Measurements from ENCODE around the gene OSBPL10. TPM values are rescaled to one million over a fixed set of nuclear protein-coding genes. Genes with fewer than 3 reads are reported as not detected.

The OSBPL10 gene
- polyA plus RNA-seq, 3 donors: 18.2 to 22.3 (median 20.3) TPM

Other genes starting within 250 kb of the OSBPL10 start
- gene ZNF860, start 488 bp upstream of the OSBPL10 start, polyA plus RNA-seq (ENCODE audit: insufficient read length in 3 of 3): 1 to 10 TPM; 2.3 to 3.2 (median 2.5) TPM
- gene GPD1L, start 125.4 kb upstream of the OSBPL10 start, polyA plus RNA-seq (ENCODE audit: insufficient read length in 3 of 3): 10 to 100 TPM; 21.0 to 21.6 (median 21.2) TPM